Panc1 (cell line): ENCODE data around the gene ARID4B. TPM values are rescaled to one million over a fixed set of nuclear protein-coding genes. Genes with fewer than 3 reads are reported as not detected.

Source experiments
- ATAC-seq: fragments of 200-7000 bp; cut with Tn5 transposase; 2 replicates; pipeline ENCODE4 v1.9.1; 2020; ENCODE audit warnings: mild to moderate bottlenecking, moderate library complexity
- BruUV-seq: library from RNA; stranded (reverse); fragments of 400-500 nt; replicated peaks from 2 replicates; lab custom pipeline; 2021; lab: Mats Ljungman, UMichigan
- CTCF ChIA-PET: fragments of 300-600 bp; sonication (Branson Sonifier 250); formaldehyde crosslinking; loops from one replicate; lab custom pipeline; 2022; ENCODE audit warnings: antibody characterized with exemption; lab: Charles Lee
- POLR2A ChIA-PET: fragments of 300-600 bp; sonication (Branson Sonifier 250); formaldehyde crosslinking; loops from one replicate; lab custom pipeline; 2022; ENCODE audit warnings: antibody characterized with exemption; lab: Charles Lee
- DNase-seq: peaks from one replicate; pipeline ENCODE4 v3.0.0-alpha.2; 2010; ENCODE audit warnings: low read depth, low spot score
- H3K27ac ChIP-seq: 2 replicates; pipeline ENCODE4 v1.5.1; 2011; ENCODE audit warnings: mild to moderate bottlenecking, low read length, inconsistent platforms
- H3K27me3 ChIP-seq: fragments of 200-500 bp; sonication (Bioruptor generic); 2 replicates; pipeline ENCODE4 v1.6.0; 2014; ENCODE audit warnings: low read length, inconsistent platforms; ENCODE audit not compliant: control insufficient read depth, insufficient read depth
- H3K36me3 ChIP-seq: fragments of 200-500 bp; sonication (Bioruptor generic); 2 replicates; pipeline ENCODE4 v1.5.1; 2014; ENCODE audit warnings: inconsistent platforms, mild to moderate bottlenecking, low read length, moderate library complexity; ENCODE audit not compliant: control insufficient read depth, insufficient read depth
- H3K4me1 ChIP-seq: 2 replicates; pipeline ENCODE4 v1.5.1; 2011; ENCODE audit warnings: inconsistent platforms, mild to moderate bottlenecking, low read length, moderate library complexity; ENCODE audit not compliant: control insufficient read depth, insufficient read depth
- H3K4me3 ChIP-seq, 2 experiments: 2 replicates each; pipeline ENCODE4 v1.5.1; 2011 to 2012; ENCODE audit warnings: low read depth in 2 of 2, low read length in 2 of 2, mild to moderate bottlenecking in 2 of 2, inconsistent platforms in 1 of 2, moderate library complexity in 1 of 2
- H3K9me3 ChIP-seq: fragments of 200-500 bp; sonication (Bioruptor generic); 2 replicates; pipeline ENCODE4 v1.5.1; 2014; ENCODE audit warnings: low read depth, mild to moderate bottlenecking, inconsistent platforms, low read length, moderate library complexity; ENCODE audit not compliant: control insufficient read depth, insufficient read depth
- CTCF ChIP-seq: fragments of 450-650 bp; IDR thresholded peaks from 2 replicates; pipeline ENCODE4 v1.5.1; 2017; ENCODE audit warnings: mild to moderate bottlenecking
- POLR2AphosphoS5 ChIP-seq: IDR thresholded peaks from 2 replicates; pipeline ENCODE4 v1.6.1; 2012; ENCODE audit warnings: mild to moderate bottlenecking, low read depth, low read length, moderate library complexity
- REST ChIP-seq, 2 experiments: IDR thresholded peaks; 2 replicates each; pipeline ENCODE4 v1.6.1; 2011 to 2012; ENCODE audit warnings: low read depth in 2 of 2, control low read depth in 1 of 2, low read length in 1 of 2, mild to moderate bottlenecking in 1 of 2, moderate library complexity in 1 of 2; ENCODE audit not compliant: insufficient read depth in 1 of 2
- SIN3A ChIP-seq: IDR thresholded peaks from 2 replicates; pipeline ENCODE4 v1.6.1; 2012; ENCODE audit warnings: low read depth, mild to moderate bottlenecking, low read length, moderate library complexity, borderline replicate concordance; ENCODE audit not compliant: insufficient read depth
- TCF7L2 ChIP-seq: IDR thresholded peaks from 2 replicates; pipeline ENCODE4 v1.6.1; 2011; ENCODE audit warnings: mild to moderate bottlenecking, low read depth, low read length, inconsistent platforms
- in situ Hi-C: cut with HindIII; loops from 2 replicates; pipeline ENCODE4 v1.10.0; 2016; ENCODE audit warnings: low sequenced_read_pairs, low pct_unique_long_range_greater_than_20kb
- intact Hi-C: fragments of 100-400 bp; cut with micrococcal nuclease; formaldehyde crosslinking; loops from one replicate; pipeline ENCODE4 v1.10.0; 2022; ENCODE audit not compliant: unreplicated experiment
- total RNA-seq: library from RNA; stranded (reverse); gene quantifications from one replicate; pipeline ENCODE4 v1.2.1, GENCODE V29; 2021; ENCODE audit not compliant: unreplicated experiment

The ARID4B gene
- total RNA-seq, 1 experiment from 2014 or later = 37.5 TPM

GRCh38 chr1:235207209-235207565, 120.8 kb downstream of the ARID4B start:
- ChIA-PET CTCF (no interaction called here), POLR2A (no interaction called here)
- ATAC-seq (no peak), DNase-seq (no peak)
- TF ChIP-seq SIN3A = no peak
- no peak for TF ChIP-seq POLR2AphosphoS5
- no peak for TF ChIP-seq CTCF
- no peak for TF ChIP-seq TCF7L2
- no peak for TF ChIP-seq REST (IDR thresholded peaks at IDR 0.05; ENCODE audit: insufficient read depth in 1 of 2, low read depth in 2 of 2, low read length in 1 of 2)
- intact Hi-C loops (no loop called here), in situ Hi-C loops (no loop called here)
- Histone ChIP-seq H3K4me3 (no peak overlapping the region), H3K27ac (no peak overlapping the region), H3K9me3 (no peaks in the 10 kb centered on the region), H3K36me3 (peaks cover 9% of the 10 kb centered on the region; the same call in 1 of the 2 replicates), H3K4me1 (no peaks in the 10 kb centered on the region), H3K27me3 (no peaks in the 10 kb centered on the region)
- no TSS peak for BruUV-seq

- in situ Hi-C loops (no loop called here), intact Hi-C loops (no loop called here)
- no peak for ATAC-seq
- CTCF ChIA-PET = no interaction called here
- no peak for TF ChIP-seq TCF7L2
- no peak for TF ChIP-seq REST (IDR thresholded peaks at IDR 0.05; ENCODE audit: insufficient read depth in 1 of 2, low read depth in 2 of 2, low read length in 1 of 2)
- H3K4me3 ChIP-seq = no peak overlapping the region
- no peaks in the 10 kb centered on the region for H3K27me3 ChIP-seq
- POLR2A ChIA-PET = no interaction called here
- no peaks in the 10 kb centered on the region for H3K9me3 ChIP-seq
- no TSS peak for BruUV-seq
- peaks cover 8% of the 10 kb centered on the region; the same call in 1 of the 2 replicates for H3K36me3 ChIP-seq
- H3K27ac ChIP-seq = no peak overlapping the region
- no peak for DNase-seq
- H3K4me1 ChIP-seq = no peaks in the 10 kb centered on the region
Observed at GRCh38 chr1:235206533-235207208, 121.3 kb downstream of the ARID4B start.
